Fibroblast of the aortic adventitia (primary cell): ENCODE measurements around the gene FAM193B. TPM values are rescaled to one million over a fixed set of nuclear protein-coding genes. Genes with fewer than 3 reads are reported as not detected.

Source experiments
- DNase-seq: peaks from one replicate; pipeline ENCODE4 v3.0.0-alpha.2; 2010; ENCODE audit warnings: low read depth
- H3K4me3 ChIP-seq: 2 replicates; pipeline ENCODE4 v1.5.1; 2011; ENCODE audit warnings: low read depth, mild to moderate bottlenecking, control low read depth, low read length, moderate library complexity
- total RNA-seq: library from RNA; depleted of rRNA; stranded (reverse); fragments of >200 nt; gene quantifications from 2 replicates; pipeline ENCODE4 v1.2.3, GENCODE V29; 2012; ENCODE audit warnings: low replicate concordance
- TF ChIP-seq, protein P1 (sequence below): IDR thresholded peaks from 2 replicates; pipeline ENCODE4 v1.5.1; 2011; ENCODE audit warnings: mild to moderate bottlenecking, low read length, control low read depth, inconsistent platforms; ENCODE audit not compliant: insufficient read depth

The FAM193B gene
- total RNA-seq: 13.7 and 20.2 TPM in 2 replicates

DNA sequence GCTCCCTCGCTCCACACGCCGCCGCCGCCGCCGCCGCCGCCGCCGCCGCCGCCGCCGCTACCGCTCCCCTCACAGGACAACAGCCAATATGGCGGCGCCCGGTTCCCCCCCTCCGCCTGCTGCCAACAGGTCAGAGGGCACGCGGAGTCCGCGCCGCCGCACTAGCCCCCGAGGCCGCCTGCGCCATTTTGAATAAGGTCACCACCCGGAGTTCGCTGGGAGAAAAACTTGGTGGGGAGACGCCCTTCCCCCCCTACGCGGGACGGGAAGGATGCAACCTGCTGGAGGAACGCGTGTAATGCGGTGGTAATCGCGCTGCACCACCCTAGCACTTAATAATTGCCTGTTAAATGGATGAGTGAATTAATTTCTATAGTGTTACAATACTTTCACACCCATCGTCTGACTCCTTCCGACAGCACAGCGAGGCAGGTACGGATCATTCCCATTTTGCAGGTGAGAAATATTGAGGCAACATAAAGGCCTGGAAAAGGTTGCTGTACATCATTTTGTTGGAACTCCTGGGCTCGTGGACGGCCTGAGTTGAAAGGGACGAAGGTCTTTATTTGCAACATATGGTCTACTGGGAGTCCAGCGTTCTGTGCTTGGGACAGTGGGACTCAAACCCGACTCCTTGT is at the start of gene FAM193B:
TSS of gene FAM193B (minus strand) at position 90 of the 638 bp plus-strand sequence. CDS start 105 bp downstream, outside the sequence.
- TF ChIP-seq, protein P1, sequence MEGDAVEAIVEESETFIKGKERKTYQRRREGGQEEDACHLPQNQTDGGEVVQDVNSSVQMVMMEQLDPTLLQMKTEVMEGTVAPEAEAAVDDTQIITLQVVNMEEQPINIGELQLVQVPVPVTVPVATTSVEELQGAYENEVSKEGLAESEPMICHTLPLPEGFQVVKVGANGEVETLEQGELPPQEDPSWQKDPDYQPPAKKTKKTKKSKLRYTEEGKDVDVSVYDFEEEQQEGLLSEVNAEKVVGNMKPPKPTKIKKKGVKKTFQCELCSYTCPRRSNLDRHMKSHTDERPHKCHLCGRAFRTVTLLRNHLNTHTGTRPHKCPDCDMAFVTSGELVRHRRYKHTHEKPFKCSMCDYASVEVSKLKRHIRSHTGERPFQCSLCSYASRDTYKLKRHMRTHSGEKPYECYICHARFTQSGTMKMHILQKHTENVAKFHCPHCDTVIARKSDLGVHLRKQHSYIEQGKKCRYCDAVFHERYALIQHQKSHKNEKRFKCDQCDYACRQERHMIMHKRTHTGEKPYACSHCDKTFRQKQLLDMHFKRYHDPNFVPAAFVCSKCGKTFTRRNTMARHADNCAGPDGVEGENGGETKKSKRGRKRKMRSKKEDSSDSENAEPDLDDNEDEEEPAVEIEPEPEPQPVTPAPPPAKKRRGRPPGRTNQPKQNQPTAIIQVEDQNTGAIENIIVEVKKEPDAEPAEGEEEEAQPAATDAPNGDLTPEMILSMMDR: peak; percentile 33
- peak; percentile 87 for DNase-seq
- peak within 1 kb of the TSS; percentile 82 for H3K4me3 ChIP-seq

DNA sequence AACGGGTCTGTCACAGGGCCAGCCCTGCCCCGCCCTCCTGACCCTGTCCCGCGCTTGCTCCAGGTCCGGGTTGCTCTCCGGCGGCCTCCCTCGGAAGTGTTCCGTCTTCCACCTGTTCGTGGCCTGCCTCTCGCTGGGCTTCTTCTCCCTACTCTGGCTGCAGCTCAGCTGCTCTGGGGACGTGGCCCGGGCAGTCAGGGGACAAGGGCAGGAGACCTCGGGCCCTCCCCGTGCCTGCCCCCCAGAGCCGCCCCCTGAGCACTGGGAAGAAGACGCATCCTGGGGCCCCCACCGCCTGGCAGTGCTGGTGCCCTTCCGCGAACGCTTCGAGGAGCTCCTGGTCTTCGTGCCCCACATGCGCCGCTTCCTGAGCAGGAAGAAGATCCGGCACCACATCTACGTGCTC is 49.8 kb upstream of the FAM193B start:
- DNase-seq: no peak
- TF ChIP-seq, protein P1: no peak
- H3K4me3 ChIP-seq: no peak overlapping the region

DNA sequence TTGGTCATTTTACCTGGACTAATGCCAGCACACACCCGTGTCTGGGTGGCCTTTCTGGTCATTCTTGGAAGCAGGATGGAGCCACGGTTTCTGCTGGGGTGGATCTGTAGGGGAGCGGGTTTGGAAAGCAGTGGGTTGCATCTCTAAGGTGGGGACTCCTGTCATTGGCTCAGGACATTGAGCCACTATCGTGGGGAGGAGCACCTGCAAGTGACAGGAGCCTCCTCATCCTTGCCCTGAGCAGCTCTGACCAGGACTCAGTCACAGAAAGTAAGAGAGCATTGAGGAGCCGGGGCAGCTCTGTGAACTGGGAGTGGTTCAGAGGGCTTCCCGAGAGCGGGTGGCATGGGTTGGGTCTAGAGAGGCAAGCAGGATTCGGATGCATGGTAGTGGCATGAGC is 49.3 kb upstream of the FAM193B start:
- H3K4me3 ChIP-seq: no peak overlapping the region
- no peak for DNase-seq
- TF ChIP-seq, protein P1: no peak

DNA sequence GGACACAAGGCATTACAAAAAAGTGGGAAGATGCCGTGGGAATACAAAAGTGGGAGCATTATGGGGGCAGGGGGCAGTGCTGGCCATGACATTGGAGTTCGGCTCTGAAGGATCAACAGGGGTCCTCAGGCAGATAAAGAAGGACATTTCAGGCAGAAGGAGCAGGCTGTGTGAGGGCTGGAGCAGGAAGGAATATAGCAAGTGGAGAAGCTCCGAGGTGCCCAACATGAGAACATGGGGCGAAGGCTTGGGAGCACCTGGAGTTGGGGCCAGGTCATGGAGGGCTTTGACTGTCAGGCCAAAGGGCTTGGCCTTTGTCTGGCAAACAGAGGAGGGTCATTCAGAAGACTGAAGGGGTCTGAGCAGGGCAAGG is 48.1 kb upstream of the FAM193B start:
- H3K4me3 ChIP-seq: no peak overlapping the region
- DNase-seq: no peak
- TF ChIP-seq, protein P1: no peak

DNA sequence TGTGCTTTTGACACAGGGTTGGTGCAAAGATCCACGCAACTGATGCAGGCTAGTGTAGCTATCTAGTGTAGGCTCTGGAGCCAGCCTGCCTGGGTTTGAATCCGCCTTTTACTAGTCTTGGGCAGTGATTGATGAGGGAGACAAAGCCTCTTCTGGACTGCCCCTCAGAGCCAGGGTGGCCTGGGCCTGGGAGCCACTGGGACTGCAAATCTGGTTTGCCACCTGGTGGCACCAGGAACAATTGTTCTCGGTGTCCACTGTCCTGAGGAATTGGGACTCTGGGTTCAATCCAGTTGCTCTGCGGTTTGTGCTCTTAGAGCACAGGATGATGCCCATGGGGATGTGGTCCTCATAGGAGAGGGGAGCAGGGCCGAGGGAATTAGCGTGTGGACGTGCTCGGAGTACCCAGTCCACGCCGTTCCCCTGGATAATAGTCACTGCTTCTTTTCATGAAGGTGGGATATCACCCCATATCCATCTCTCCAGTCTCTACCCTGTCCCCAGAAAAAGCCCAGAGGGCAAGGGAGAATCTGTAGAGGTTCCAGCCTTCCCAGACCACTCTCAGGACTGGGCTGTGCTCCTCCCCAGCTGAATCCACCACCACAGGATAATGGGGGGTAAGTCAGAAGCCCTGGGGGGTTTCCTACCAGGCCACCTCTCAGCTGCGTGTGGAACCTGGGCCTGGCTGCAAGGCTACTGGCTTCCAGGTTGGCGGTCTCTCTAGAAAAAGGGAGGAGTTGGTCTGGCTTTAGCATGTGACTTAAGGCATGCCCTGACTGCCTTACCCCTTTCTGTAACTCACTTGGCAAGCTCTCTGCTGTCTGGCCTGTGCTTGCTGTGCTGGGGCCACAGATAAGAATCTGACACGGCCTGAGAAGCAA is 47.5 kb upstream of the FAM193B start:
- peak; percentile 47 for DNase-seq
- TF ChIP-seq, protein P1: no peak
- no peak overlapping the region for H3K4me3 ChIP-seq

DNA sequence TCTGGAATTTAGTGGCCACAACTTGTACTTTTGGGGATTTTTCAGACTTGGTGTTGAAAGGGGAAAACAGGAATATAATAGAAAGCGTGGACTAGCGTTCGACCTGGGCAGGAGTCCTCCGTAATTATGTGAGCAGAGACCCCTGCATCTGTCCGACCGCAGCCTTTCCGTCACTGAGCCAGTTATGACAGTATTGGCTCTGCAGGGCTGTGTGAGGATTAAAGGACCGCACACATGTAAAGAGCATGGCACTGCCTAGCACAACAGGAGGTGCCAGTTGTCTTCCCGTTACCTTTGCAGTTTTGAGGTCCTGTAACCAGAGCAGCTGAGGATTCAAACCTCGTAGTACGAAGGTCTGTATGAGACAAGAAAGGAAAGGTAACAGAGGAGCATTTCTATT is 46.8 kb upstream of the FAM193B start:
- peak overlapping the region; percentile 83 for H3K4me3 ChIP-seq
- TF ChIP-seq, protein P1: no peak
- no peak for DNase-seq
